K562 (cell line): ENCODE measurements around the gene SCAMP2. TPM values are rescaled to one million over a fixed set of nuclear protein-coding genes. Genes with fewer than 3 reads are reported as not detected.

ENCODE experiments used
- C11orf30 ChIP-seq: fragments of 450-650 bp; IDR thresholded peaks from 2 replicates; pipeline ENCODE4 v1.6.1; 2016; ENCODE audit warnings: low read depth, mild to moderate bottlenecking
- ELF4 ChIP-seq: fragments of 450-650 bp; formaldehyde crosslinking; IDR thresholded peaks from 2 replicates; pipeline ENCODE4 v1.4.0; 2022; ENCODE audit warnings: missing genetic modification characterization
- ZBED1 ChIP-seq: IDR thresholded peaks from 2 replicates; pipeline ENCODE4 v1.6.1; 2014
- ZNF124 ChIP-seq: sonication (generic); formaldehyde crosslinking; IDR thresholded peaks from 2 replicates; pipeline ENCODE4 v1.8.1; 2022; ENCODE audit warnings: missing genetic modification reagents
- ZNF407 ChIP-seq: fragments of 450-650 bp; IDR thresholded peaks from 2 replicates; pipeline ENCODE4 v1.6.1; 2016; ENCODE audit warnings: low read depth
- polyA plus RNA-seq, 8 experiments: library from polyadenylated mRNA; depleted of rRNA in 4 of 8; stranded (reverse) in 5 of 8; unstranded in 3 of 8; fragments of >200 nt; fragmentation: Nextera tagmentation in 2 of 8; fragmentation: Illumina TruSeq in 1 of 8; extraction: Ambion mirVana in 2 of 8; extraction: Trizol in 1 of 8; gene quantifications; 2 replicates each; pipeline versions ENCODE4 v1.2.1 to v1.2.3, GENCODE V29; 2011 to 2014; ENCODE audit warnings: inconsistent platforms in 1 of 8, missing spikeins in 1 of 8
- total RNA-seq, 7 experiments: library from RNA; depleted of rRNA in 6 of 7; stranded (reverse); fragments of >200 nt in 6 of 7; fragmentation: Illumina TruSeq in 2 of 7; extraction: Trizol in 2 of 7; gene quantifications; 2 replicates each; pipeline versions ENCODE4 v1.2.1 to v1.2.3, GENCODE V29; 2011 to 2021; ENCODE audit warnings: low replicate concordance in 1 of 7

Gene SCAMP2
- total and polyA plus RNA-seq, 9 of the 15 experiments (the other 6 are each of a cell fraction or from before 2014, with no cell fraction given) = 5.9 to 61.1 (median 20.1) TPM

GRCh38 chr15:74827614-74828013, 45.6 kb downstream of the SCAMP2 start (continued):
- TF ChIP-seq ZNF407 (no peak), ELF4 (no peak), ZNF124 (CRISPR knock-in tag) (no peak), C11orf30 (no peak), ZBED1 (no peak)
